Stimulated activated CD8-positive, alpha-beta memory T cell treated with anti-CD3 and anti-CD28 coated beads, Interleukin-15, amount 100 ng/mL, for 48 hours (primary cell): ENCODE results near the gene NDST1.

Experiments used
- DNase-seq, 2 donors: peaks; one replicate each; pipeline ENCODE4 v3.0.0-alpha.2; 2020; ENCODE audit warnings: low read depth in 2 of 2

Gene NDST1

DNA sequence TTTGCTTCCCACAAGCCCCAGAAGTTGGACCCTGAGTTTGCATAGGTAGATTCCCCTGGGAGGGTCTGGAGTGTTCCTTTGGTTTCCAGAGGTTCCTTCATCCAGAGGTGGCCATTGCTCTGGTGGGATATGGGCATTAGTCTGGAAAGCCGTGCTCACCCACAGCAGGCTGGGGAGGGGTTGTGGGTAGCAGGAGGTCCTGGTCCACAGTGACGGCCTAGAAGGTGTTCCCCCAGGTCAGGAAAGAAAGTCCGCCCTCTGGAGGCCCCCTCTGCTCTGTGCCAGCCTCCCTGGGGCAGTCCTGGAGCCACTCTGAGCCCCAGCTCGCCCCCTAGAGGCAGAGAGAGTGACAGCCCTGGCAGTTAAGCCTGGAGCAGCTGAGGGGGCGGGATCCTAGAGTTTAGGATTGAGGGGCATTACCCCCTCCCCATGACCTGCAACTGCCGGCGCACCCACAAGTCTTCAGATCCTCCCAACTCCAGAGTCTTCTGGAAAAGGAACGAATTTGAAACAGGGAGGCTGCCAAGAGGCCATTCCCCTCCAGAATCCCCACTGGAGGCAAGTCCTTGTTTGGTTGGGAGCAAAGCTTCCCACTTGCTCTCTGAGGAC lies 36.8 kb downstream of the NDST1 start:
- DNase-seq: peak; percentile 51 to 56

DNA sequence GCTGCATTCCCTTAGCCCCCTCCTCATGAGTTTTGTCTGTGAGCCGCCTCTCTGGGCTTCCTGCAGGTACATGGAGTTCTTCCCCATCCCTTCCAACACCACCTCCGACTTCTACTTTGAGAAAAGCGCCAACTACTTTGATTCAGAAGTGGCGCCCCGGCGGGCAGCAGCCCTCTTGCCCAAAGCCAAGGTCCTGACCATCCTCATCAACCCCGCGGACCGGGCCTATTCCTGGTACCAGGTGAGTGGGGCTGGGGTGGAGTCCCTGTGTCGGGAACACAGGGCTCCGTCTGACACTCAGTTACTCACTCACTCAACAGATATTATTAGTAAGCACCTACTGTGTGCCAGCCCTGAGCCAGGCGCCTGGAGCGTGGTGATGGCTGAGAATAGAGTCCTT lies 37.3 kb downstream of the NDST1 start:
- DNase-seq: no peak

DNA sequence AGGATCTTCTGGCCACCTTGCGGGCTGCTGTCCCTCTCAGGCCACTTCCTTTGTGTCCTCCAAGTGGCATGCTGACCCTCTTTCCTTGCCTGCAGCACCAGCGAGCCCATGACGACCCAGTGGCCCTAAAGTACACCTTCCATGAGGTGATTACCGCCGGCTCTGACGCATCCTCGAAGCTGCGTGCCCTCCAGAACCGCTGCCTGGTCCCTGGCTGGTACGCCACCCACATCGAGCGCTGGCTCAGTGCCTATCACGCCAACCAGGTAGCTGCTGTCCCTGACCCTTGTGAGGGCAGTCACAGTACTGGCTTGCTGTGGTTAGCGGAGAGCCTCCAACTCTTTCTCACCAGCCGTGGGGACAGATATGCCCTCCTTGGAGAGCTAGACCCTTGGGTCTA lies 40.2 kb downstream of the NDST1 start:
- DNase-seq: no peak

DNA sequence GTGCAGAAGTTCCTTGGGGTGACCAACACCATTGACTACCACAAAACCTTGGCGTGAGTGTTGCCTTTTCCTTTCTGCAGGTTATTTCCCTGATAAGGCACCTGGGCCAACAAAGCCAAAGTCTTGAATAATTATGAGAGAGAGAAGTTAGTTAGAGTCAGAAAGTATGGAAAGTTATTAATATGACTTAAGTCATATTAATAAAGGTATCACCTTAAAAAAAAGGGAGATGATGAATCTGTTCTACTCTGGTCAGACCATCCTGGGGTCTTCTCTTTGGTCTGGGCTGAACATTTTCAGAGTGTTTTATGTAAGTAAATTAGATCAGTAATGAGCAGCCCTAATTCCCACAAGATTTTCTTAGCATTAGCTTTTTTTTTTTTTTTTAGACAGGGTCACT lies 41.8 kb downstream of the NDST1 start:
- DNase-seq: no peak

DNA sequence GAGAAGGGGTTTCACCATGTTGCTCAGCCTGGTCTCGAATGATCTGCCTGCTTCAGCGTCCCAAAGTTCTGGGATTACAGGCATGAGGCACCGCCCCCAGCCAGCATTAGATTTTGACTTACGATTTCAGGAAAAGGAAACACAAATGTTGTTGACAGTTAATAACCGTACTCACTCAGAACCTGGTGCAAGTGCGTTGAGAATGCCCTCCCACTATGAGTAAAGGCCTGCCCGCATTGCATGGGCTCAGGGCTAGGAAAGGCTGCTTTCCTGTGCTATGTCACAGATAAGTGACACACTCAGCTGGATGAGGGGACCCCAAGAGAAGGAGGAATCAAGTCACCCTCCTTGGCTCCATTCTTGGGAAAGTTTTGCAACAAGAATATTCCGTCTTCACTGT lies 42.4 kb downstream of the NDST1 start:
- DNase-seq: no peak

DNA sequence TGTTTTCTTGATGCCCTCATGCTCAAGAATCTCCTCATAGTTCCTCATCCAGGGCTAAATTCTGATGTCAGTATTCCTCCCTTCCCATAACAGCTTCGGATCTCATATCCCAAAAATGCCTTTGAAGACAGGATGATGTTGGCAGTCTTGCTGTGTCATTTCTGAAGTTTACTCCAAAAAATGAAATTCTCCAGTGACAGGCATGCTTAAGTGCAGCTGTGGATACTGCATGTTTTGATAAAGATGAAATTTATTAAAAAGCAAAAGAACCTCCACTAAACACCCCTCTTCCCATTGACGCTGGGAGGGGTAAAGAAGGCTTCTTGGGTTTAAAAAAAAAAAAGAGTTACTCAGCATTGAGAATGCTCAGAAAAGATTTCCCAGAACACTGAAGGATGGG lies 43.1 kb downstream of the NDST1 start:
- no peak for DNase-seq

DNA sequence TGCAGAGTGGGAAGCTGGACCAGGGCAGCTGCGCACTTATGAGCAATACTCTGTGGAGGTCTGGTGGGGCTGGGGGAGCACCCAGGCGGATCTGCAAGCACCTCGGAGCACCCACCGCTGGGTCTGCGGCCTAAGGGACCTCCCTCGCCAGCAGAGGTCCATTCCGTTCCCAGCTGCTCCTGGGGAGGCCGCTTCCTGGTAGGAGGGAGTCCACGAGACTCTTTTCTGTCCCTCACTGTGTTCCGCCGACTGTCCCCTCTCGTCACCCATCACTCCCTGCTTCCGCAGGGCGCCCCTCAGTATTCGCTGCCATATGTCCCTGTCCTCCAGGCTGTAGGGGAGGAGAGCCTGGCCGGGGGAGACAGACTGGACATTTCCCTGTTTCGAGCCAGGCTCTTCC lies 45.5 kb downstream of the NDST1 start:
- no peak for DNase-seq

DNA sequence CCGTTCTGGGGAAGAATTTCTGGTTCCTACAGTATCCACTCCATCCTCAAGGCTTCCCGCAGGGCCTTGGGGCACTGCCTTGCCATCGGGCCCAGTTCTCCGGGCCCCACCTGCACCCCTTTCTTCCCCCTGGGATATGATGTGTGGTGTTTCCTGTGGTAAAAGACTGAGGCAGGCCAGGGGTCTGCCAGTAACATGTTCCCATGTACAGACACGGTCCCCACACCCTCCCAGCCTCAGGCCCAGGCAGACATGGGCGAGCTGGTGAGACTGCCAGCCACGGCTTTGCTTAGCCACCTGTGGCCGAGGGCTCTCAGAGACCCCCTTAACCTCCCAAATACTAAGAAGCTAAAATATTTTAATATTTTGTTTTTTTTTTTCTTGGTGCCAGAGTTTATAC lies 46.0 kb downstream of the NDST1 start:
- DNase-seq: no peak

DNA sequence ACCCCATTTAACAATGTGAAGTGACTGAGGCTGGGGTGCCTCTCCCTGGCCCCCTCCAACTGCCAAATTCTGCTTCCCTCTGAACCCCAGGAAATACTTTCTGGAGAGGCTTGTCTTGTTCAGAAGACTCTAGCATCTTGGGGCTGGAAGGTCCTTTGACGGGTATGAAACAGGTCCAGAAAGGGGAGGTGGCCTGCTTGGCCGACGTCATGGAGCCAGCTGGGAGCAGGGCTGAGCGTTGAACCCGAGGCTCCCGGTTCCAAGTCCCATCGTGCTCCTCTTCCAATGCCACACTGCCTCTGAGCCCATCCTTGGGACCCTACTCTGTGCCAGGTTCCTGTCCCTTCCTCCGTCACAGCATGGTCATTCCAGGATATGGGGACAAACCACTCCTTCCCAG lies 46.9 kb downstream of the NDST1 start:
- DNase-seq: no peak

DNA sequence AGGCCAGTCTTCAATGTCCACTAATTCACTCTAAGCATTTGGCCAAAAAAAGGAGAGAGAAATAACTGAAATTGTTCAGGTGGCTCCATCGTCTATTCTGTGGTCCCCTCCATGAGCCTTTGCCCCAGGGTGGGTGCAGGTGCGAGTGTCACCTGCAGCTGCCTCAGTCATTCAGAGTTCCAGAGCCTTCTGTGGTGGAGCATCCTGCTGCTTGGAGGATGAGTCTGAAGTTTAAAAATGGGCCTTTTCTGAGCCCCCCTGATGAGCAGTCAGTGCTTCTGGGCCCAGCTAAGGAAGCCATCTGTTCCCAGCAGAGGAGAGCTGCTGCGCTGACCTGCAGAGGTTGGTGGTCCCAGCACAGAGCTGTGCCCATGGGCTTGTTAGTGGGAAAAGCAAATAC lies 48.2 kb downstream of the NDST1 start:
- DNase-seq: no peak

DNA sequence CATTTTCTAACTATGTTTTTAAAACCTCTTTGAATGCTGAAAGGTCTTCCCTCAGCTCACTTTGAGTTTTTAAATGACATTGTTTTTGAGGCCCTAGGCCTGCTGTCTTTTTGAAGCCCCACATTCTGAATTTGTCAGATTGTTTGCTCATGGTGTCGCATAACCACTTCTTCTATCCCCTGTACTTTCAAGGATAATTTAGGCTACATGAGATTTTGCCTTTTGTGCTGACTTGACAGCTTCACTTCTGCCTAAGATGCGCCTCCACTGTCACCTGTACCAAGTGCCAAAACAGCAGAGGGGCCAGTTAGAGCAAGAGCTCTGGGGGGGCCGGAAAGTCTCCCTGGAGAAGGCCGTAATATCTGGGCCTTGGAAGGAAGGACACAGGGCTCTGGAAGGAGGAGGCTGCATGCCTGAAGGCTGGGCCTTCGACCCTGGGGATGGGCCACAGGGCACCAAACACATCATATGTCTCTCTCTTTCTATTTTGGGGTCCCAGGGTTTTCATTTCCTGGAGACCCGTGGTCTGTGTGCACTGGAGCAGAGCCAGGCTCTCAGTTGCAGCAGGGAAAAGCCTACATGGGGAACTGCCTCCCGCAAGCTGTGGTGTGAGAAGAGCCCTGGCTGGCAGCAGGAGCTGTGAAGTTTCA lies 49.1 kb downstream of the NDST1 start:
- DNase-seq: no peak

DNA sequence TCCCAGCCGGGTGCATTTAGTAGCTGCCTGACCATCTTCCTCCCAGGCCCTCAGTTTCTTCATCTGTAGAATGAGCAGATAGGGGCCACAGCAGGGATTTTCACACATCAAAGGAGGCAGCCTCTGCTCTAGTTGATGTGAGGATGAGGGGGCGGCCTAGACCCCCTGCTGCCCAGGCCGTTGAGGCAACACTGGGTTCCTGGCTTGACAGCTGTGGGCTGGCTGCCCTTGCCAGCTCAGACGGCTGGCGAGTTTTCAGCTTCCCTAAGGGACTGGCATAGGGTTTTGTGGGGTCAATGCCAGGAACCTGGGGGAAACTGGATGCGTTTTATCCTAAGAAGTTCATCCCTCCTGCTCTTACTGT lies 49.6 kb downstream of the NDST1 start:
- no peak for DNase-seq

DNA sequence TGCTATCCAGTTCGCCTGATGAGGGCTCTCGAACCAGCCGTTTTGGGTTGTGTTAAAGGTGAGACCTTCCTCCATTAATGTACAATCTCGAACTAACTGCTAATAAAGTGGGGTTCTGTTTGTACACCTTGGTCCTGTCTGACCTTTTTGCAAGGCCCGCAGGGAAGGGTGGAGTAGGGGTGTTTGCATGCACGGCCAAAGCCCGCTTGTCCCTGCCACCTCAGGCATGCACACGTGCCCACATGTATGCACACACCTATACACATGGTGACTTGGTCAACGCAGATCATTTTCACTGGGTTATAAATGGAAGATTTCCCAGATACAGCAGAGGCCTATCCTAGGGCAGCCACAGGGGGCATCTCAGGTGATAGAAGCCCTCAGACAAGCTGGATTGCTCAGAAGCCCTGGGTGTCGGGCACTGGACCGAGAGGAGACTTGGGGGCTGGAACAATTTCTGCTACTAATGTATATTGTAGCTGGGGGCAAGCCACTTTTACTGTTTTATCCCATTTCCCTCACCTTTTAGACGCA lies 50.2 kb downstream of the NDST1 start:
- DNase-seq: no peak

DNA sequence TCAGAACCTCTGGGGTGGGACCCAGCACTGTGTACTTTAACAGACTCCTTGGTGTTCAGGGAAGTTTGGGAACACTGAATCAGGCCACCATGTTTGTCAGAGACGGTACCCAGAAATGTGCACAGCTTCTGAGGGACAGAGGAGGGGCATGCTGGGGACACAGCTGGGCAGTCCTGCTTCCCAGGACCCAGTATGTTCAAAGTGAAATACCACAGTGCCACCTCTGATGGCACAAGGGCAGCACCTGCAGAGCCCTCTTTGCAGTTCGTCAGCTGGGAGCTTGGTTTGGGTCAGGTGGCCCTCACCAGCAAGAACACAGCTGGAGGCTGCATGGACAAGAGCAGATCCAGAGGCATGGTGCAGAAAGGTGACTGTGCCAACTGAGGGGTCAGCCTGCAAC lies 51.2 kb downstream of the NDST1 start:
- no peak for DNase-seq

DNA sequence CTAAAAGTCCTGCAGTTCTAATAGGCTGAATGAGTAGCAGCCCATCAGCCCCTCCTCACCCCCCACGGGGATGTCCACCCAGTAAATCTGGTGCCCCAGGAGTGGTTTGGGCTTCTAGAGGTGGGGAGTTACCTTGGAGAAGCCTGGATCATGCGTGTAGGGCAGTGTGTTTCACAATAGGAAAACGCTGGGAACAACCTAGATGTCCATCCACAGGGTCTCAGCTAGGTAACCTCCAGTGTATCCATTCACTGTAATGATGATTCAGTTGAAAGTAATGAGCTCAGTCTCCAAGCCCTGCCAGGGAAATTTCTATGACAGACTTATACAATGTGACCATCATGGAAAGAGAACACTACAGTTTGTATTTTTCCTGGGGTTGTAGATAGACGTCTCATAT lies 51.8 kb downstream of the NDST1 start:
- DNase-seq: no peak

DNA sequence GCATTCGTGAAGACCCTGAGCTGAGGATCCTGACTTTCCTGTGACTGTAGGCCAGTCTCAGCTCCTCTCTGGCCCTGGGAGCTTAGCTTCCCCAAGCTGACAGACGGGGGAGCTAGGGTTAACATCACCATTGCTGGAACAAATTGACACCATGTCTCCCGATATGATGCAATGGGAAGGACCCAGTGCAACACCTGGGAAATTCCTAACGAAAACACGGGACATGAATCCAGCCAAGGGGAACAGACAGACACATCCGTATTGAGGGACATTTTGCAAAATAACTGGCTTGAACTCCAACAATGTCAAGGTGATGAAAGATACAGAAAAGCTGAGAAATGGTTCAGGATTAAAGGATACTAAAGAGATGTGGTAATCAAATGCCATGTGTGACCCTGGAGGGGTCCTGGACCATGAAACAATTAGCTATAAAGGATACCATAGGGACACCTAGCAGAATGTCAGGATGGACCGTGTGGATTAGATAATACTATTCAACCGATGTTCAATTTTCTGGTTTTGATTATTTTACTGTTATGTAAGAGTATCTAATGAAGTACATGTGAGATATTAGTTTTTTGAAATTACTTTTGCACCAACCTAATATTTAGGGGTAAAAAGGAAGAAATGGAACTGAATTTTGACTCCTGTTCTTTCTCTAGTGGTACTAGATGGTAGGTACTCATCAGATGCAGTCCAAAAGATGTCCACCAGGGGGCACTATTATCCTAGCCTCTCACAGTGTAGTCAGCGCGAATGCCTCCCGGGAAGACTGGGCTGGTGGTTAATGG lies 52.7 kb downstream of the NDST1 start:
- DNase-seq: peak; percentile 56 to 60

DNA sequence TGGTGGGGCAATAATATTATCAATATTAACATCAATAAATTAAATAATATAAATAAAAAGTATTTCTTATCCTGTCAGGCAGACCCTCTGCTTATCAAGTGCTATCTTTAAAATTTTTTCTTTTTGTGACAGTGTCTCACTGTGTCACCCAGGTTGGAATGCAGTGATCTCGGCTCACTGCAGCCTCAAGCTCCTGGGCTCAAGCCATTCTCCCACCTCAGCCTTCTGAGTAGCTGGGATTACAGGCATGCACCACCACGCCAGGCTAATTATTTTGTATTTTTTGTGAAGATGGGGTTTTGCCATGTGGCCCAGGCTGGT lies 53.2 kb downstream of the NDST1 start:
- DNase-seq: no peak

DNA sequence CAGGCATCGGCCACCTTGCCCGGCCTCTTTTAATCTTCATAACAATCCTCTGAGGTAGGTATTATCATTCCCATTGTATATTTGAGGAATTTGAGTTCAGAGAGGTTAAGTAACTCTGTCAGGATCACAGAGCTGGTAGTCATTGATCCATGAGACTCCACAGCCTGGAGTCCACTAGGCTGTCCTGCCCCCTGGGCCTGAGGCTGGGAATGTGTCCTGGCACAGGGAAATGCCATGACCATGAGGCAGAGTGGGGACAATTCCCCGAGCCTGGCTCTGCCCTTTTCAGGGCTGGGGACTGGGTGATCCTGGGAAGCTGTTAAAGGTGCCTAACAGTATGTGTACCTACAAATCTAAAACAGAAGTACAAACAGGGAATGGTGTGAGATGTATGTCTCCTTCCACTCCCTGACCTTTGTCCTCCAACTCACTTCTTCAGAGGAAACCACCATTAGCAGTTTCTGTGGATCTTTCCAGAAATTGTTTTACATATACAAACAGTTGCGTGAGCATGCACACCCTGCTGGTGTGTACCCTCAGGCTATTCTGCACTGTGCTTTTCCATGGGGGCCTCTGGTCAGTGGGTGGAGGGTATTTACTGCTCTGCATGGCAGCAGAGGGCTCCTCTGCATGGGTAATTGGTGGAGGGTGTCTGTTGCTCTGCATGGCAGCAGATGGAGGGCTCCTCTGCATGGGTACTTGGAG lies 53.8 kb downstream of the NDST1 start:
- no peak for DNase-seq

DNA sequence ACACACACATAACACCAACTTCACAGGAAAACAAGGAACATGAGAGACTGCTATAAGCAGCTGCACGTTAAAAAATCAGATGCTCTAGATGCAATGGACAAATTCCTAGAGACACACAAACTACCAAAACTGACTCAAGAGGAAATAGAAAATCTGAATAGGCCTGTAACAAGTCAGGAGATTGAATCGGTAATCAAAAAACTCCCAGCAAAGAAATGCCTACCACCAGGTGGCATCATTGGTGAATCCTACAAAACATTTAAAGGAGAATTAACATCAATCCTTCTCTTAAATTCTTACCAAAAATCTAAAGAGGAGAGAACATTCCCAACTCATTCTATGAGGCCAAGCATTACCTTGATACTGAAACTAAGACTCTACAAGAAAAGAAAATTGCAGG lies 54.9 kb downstream of the NDST1 start:
- DNase-seq: no peak

DNA sequence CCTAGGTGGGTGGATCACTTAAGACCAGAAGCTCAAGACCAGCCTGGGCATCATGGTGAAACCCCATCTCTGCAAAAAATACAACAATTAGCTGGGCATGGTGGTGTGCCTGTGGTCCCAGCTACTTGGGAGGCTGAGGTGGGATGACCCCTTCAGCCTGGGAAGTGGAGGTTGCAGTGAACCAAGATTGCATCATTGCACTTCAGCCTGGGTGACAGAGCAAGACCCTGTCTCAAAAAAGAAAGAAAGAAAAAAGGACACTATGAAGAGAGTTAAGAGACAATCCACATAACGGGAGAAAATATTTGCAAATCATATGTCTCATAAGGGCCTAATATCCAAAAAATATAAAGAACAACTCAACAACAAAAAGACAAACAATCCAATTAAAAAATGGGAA lies 57.9 kb downstream of the NDST1 start:
- DNase-seq: no peak

DNA sequence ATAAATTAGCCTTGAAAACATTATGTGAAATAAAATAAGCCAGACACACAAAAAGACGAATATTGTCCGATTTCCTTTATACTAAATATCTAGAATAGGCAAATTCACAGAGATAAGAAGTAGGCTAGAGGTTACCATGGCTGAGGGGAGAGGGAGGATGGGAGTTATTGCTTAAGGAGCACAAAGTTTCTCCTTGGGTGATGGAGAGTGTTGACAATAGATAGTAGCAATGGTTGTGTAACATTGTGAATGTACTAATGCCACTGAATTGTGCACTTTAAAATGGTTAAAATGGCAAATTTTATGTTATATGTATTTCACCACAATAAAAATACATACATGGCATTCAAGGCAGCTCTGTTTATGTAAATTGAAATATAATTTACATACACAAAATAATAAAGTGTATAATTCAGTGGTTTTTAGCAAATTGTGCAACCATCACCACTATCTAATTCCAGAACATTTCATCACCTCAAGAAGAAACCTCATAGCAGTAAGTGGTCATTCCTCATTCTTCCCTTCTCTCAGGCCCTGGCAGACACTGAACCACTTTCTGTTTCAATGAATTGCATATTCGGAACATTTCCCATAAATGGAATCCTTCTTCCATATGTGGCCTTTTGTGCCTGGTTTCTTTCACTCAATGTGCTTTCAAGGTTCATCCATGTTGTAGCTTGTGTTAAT lies 59.2 kb downstream of the NDST1 start:
- DNase-seq: no peak

DNA sequence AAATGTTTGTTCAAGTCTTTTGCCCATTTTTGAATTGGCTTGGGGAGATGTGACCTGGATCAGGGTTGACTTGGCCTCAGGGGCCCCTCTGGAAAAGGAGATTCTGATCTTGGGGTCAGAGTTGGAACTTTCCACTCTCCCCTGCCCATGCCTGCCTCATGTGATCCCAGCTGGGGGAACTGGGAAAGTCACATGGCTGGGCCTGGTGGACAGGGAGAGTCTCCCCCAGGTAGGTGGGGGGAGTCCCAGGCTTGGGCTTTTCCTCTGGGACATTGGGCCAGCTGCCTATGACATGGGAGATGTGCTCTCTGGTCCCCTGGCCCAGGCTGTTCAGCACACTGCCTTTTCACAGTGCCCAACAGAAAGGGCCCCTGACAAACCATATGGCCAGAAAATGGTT lies 60.7 kb downstream of the NDST1 start:
- no peak for DNase-seq
